Sigmoid colon (tissue), 4 donors: ENCODE results near the gene PATE3.

Source experiments
- EP300 ChIP-seq, 4 donors: sonication (generic); formaldehyde crosslinking; IDR thresholded peaks; one replicate each; pipeline ENCODE4 v1.6.1; 2017; ENCODE audit warnings: antibody characterized with exemption in 4 of 4
- POLR2A ChIP-seq, 2 donors: fragments of 450-650 bp; IDR thresholded peaks; one replicate each; pipeline ENCODE4 v1.6.1; 2016; ENCODE audit warnings: antibody characterized with exemption in 2 of 2, mild to moderate bottlenecking in 2 of 2, moderate library complexity in 2 of 2
- TF ChIP-seq, protein P1 (sequence below), 4 experiments: fragments of 450-650 bp in 3 of 4; fragments of 200-600 bp in 1 of 4; IDR thresholded peaks; one replicate each; pipeline ENCODE4 v1.5.1; 2016 to 2019; ENCODE audit warnings: antibody characterized with exemption in 4 of 4, mild to moderate bottlenecking in 3 of 4, moderate library complexity in 2 of 4

DNA sequence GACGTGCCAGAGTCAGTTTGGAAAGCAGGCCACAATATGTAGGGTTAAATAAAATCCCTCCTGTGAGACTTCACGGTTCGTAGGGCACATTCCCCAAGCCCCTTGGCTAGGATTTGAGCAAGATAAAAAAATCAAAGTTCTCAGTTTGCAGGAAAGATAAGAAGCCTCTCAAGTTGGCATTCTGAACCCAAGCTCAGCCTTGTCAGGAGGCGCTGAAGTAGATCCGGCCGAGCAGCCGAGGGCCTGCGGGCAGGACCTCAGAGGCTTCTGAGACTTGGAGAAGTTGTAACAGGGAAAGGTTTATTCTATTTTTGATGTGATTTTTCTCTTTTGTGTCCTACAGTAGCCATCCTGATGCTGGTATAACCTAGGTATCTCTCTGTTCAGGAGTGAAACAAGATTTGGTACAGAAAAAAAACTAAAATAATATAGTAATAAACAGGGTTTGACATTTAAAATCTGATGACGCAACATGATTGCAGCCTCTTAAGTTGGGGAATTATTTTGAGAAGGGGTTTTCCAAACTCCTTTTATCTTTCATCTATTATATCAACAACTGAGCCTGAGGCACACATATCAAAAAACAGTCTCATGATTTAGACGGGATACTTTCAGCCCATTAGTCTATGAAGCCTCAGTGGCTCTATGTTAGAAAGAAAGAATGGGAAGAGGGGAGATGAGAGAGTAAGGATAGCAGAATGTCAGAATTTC is 19.4 kb upstream of the PATE3 start:
- TF ChIP-seq, protein P1, sequence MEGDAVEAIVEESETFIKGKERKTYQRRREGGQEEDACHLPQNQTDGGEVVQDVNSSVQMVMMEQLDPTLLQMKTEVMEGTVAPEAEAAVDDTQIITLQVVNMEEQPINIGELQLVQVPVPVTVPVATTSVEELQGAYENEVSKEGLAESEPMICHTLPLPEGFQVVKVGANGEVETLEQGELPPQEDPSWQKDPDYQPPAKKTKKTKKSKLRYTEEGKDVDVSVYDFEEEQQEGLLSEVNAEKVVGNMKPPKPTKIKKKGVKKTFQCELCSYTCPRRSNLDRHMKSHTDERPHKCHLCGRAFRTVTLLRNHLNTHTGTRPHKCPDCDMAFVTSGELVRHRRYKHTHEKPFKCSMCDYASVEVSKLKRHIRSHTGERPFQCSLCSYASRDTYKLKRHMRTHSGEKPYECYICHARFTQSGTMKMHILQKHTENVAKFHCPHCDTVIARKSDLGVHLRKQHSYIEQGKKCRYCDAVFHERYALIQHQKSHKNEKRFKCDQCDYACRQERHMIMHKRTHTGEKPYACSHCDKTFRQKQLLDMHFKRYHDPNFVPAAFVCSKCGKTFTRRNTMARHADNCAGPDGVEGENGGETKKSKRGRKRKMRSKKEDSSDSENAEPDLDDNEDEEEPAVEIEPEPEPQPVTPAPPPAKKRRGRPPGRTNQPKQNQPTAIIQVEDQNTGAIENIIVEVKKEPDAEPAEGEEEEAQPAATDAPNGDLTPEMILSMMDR (IDR thresholded peaks at IDR 0.05), result no peak
- TF ChIP-seq EP300 (IDR thresholded peaks at IDR 0.05) (no peak), POLR2A (IDR thresholded peaks at IDR 0.05) (no peak)
